NOMO-1 treated with DMSO at 0.1 percent for 48 hours (cell line): ENCODE data around the gene ATRNL1.

Source experiments
- DNase-seq: peaks from one replicate; lab custom pipeline; 2025; ENCODE audit not compliant: unreplicated experiment; lab: John Stamatoyannopoulos, UW

Gene ATRNL1

DNA sequence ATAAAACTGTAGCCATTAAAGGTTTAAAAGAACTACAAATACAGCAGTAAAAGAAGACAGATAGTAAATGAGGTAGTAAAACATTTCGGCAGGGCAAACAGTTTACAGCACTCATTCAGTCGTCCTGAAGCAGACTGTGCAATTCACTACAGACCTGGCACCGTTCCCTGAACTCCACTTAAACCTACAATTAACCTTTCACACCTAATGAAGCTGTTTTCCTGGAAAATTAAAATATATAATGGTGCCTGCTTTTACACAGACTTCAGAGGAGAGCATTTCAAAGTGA lies 844.5 kb downstream of the ATRNL1 start:
- no peak for DNase-seq

DNA sequence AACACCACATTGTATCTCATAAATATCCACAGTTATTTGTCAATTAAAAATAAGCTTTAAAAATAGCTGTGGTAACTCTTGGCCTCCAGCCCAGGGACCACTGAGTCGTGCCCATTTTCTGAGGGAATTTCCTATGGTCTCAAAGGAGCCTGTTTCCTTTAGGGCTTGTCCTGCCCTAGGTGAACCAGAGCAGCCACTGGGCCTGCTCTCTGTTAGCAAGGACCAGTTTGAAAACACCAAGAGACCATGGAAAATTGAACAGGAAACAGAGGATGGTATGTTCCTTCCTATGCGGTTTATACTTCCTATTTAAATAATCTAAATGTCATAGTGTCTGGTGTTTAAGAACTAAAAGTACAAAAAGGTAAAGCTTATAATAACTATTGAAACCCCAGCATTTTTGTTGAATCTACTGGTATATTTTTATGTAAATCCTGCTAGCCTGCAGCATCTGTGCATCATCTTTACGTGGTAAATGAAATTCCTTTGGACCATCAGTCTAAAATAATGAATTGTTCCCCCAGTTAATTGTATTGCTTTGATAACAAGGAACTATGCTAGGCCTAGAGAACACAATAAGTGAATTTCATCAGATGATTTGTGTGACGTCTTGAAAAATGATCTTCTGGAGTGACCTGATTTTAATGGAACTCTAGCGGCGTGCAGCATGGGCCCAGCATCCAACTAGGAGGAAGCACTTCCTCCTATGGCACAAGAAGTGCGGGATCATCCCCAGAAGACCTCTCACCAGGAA lies 846.1 kb downstream of the ATRNL1 start:
- no peak for DNase-seq

DNA sequence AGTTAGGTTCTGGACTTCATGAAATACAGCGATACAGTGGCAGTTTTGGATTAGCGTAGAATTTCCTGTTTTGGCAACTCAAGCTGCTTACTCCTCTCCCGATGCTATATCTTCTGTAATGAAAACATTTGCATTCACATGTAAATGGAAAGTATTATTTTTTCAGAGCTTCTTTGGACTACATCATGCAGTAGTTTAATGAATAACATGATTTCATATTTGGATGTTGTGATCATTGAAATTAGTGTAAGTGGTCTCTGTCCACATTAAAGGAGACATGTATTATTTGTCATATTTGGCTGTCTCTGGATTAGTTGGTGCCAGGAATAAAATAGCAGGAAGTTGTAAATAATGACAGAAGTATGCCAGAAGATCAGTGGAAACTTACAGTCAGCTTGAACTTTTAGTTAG lies 848.2 kb downstream of the ATRNL1 start:
- no peak for DNase-seq

DNA sequence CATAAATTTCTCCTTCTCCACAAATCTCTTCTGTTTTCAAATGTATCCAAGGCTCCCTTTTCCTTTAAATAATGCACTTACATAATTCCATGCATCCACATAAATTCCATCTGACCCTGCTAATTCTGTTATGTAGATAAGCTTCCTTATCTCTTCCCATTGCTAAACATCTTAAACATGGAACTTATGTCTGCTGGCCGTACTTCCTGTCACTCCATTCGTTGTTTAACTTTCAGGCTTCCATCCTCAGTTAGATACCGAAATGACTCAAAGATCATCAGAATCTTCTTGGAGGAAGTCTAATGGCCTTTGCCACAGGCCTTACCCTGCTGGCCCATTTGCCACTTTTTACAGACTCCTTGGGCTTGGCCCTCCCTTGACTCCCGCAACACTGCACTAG lies 848.9 kb downstream of the ATRNL1 start:
- DNase-seq: no peak

DNA sequence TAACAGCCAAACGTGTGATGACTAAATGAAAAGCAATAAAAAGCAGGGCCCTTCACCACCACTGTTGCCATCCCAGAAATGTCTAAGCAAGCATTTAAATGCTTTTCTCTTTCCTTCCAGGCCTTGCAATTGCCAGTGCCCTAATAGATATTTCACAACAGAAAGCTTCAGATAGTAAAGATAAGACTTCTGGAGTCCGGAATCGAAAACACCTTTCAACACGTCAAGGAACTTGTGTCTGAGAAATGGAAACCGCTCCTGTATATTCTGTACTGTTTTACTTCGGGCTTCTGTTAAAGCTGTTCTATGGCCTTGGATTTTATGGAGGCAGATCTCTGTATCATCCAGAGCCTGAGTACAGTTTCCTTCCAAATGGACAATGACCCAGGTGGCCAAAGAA lies 851.4 kb downstream of the ATRNL1 start:
- no peak for DNase-seq

DNA sequence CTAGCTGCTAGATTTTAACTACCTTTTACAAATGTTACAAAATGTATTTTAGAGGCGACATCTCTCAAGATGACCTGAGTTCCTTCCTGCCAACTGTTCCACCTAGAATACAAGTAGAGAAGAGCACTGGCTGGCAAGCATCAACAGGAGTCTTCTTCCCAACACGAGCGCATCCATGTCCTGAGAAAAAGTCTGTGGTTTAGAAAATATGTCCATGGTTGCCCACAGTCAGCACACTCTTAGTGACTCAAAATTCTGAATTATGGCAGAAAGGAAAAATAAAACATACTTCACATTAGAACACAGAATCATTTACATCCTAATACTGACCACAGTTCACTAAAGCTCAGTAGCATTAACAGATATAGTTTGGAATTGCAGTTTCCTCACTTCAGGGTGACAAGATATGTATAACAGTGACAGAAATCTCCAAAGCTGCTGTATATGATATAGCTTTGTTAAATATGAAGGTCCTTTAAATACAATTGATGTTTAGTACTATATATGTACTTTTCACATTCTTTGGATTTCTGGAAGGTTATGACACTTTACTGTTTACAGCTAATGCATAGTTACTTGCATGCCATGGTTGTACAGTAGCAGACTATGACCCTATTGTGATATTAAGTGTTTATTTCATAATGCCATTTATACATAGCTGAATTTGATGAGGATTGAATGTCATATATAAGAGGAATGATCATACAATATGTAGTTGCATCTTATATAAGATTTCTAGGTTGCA lies 852.7 kb downstream of the ATRNL1 start:
- no peak for DNase-seq

DNA sequence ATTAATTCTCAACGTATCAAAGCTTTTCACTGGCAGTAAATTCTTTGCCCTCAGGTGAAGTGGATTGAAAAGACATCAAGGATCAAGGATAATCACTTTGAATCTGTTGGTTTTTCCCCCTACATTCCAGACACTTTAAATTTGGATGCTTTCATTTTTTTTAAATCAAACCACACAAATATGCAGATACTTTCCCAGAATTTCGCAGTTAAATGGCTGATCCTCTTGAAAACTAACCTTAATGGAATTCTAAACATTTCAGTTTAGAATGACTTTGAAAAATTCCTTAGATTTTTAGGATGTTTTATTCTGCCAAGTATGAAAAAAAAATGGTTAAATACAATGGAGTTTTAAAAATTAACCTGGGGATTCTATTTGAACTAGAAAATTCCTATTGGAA lies 853.9 kb downstream of the ATRNL1 start:
- no peak for DNase-seq

DNA sequence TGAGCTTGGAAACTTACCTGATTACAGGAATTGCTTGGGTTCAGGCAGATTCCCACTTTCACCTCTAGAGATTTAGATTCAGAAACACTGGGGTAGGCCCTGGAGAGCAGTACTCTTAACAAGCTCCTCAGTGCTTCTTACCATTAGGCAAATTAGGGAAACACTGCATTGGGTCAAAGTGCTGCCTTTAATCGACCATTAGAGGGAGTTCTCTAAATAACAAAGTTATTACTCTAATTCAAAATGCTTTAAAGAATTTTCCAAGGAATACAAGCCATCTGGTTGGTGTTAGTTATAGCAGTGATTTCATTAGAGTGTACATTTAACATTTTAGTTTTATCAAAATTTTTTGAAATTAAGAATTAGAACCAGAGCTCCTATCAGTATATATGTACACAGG lies 855.3 kb downstream of the ATRNL1 start:
- no peak for DNase-seq

DNA sequence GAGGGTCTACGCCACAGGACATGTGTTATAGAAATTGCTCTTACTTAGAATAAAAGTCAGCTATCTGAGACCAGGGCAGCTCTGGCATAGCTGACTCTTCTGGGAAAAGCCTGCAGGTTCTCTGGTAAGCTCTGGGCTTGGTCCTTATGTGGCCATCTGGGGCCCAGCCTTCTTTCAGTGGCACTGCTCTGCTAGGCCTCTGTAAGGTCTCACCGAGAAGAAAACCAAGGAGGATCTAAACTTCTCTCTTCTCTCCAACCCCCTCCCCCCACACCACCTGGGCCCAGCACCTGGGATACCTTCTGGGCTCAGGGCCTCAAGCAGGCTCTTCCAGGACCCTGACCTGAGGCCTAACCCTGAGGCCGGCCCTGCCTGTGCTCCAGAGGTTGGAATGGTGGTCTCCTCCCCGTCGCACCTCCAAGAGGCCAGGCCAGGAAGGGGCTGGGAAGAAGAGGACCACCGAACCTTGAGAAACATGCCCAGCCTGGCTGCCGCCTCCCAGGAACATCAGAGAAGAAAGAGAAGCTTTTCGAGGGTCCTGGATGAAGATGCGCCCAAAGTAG lies 856.2 kb downstream of the ATRNL1 start:
- no peak for DNase-seq

DNA sequence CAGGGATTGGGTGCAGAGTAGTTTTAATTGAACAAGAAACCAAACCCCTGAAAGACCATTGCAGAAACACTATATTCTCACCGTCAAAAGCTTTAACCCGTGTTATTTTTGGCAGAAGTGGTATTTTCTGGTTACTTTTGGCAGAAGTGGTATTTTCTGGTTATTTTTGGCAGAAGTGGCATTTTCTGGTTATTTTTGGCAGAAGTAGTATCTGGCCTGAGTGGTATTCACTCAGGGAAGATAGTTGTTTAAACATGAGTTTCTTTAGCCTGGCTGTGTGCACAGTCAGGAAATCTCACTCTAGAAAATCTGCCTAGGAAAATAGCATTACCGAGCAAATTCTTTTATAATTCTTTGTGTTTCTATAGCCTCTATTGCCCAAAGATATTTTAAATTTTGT lies 857.2 kb downstream of the ATRNL1 start:
- no peak for DNase-seq

DNA sequence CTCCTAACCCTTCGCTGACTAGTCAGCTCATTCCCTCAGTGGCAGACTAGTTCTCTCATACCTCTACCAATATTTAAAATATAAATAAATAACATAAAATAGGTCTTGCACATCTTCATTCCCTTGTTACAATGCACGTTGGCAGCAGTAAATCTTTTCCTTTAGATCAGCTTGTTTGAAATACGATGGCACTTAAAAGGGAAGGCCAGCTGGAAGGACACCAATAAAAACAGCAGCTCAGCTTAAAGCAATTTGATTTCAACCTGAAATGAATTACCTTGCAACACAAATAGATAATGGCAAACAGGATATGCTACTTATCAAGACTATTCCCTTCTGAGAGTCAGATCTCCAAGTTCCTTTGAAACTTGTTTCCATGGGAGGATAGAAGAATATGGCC lies 858.1 kb downstream of the ATRNL1 start:
- no peak for DNase-seq

DNA sequence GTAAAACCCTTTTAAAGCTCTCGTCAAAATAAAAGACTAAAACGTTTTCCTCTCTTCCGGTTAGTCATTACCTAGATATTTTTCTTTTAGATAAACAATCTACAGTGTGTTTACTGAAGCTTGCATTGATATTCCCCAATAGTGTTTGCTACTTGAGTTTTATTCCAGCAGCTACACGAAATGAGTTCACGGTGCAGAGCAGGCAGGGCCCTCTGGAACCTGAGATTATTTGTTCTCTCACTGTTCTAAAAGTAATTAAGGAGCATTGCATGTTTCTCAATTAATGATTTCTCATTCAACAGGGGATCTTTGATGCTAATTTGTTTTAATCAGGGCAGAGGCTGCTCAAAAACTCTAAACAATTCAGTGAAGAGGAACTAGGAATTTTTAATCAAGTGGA lies 860.1 kb downstream of the ATRNL1 start:
- DNase-seq: no peak

DNA sequence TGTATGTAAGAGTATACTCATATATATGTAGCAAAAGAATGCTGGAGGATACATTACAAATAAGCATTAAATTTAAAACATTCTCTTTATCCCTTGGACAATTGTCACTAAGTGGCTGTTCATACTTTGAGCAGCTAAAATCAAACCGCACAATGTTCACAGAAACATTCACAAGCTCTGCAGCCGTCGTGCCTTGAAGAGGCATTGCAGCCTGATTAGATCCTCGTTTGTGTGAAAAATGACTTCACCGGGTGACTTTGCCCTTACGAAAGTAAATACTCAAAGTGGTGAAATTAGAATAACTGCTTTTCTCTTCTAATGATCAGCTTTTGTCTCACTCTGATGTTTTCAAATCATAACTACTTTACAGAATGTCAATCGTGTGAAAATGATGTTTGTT lies 860.8 kb downstream of the ATRNL1 start:
- no peak for DNase-seq

DNA sequence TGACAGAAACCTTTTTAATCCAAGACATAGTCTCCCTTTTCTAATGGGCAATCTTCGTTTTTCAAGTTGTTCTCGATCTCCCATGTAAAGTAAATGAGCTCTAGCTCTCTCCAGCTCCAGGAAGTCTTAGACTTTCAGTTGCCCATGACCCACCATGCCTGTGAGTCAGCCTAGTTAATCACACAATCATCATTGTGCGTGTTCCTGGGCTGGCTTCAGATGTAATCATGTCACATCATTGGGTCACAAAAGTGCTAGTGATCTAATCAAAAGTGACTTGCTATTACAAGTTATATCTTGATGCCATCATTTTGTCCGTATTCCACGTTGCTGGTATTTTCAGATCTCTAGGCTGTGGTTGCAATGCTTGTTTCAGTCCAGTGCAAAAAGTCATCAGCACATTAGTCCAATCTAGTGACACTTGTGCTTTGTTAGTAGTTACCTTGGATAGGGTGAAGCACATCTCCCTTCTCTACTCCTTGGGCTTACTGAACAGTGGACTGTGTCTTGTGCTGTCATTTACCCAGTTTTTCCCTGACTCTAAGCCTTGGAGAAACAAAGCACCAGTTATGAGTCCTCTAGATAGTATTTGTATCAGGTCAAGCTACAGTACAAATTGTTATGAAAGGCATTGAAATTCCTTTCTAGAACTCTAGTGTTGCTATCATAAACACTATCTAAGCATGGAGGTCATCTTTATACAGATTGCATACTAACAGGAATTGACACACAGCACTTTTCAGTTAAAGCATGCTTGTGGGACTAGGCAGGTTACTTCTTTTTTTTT lies 863.3 kb downstream of the ATRNL1 start:
- no peak for DNase-seq

DNA sequence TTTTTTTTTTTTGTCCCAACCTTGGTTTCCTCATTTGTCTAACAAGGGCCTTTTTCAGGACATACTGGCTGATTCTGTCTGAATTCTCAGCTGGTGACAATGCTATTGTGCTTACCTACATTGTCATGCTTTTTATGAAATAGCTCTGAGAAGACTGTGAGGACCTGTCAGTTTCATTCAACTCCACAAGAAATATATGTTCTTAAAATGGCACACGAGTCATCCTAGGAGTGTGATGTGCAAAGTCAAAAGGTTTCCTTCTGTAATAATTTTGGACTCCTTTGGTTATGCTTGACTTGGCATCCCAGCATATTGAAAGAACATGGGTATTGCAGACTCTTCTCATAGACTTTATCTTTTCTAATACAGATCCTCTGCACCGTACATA lies 863.8 kb downstream of the ATRNL1 start:
- no peak for DNase-seq

DNA sequence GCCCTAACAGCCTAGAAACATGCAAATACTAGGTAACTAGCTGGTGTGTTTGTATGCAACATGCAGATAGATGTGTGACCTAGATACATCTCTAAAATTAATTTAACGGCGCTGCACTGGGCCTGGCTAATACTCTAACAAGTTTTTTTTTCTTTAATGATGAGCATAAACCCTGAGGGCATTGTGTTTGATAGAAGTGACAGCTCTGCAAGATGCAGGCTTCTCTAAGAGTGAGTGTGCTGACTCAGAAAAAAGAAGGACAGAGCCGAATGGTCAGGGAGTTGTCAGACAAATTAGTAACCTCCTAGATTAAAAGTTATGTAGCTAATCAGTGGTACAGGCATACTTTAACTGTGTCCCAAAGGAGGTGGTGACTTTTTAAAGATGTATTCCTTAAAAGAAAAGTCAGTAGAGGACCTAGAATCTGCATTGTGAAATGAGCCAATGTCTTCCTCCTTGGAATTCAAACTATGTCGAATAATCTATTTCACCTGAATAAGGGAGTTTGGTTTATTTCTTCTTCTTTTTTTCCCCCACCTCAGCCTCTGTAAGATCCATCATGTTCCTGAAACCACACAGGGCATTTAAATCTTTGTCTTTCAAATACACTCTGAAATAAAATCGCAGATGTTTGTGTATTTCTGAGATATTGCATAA lies 864.7 kb downstream of the ATRNL1 start:
- no peak for DNase-seq

DNA sequence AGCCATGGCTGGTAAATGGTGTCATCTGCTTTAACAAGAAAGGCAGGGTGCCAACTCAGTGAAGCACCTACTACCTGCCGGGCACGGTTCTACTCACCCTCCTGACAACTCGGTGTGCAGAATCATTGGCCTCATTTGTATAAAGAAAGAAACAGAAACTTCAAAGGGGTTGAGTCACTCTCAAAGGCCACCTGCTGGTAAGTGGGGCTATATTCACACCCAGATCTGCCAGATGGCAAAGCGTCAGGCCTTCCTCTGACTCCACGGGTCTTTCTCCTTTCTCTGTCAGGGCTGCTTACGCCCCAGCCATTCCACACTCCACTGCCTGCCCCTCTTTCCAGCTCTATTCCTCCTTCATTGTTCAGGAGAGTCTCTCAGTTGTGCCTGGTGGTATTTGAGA lies 870.7 kb downstream of the ATRNL1 start:
- no peak for DNase-seq

DNA sequence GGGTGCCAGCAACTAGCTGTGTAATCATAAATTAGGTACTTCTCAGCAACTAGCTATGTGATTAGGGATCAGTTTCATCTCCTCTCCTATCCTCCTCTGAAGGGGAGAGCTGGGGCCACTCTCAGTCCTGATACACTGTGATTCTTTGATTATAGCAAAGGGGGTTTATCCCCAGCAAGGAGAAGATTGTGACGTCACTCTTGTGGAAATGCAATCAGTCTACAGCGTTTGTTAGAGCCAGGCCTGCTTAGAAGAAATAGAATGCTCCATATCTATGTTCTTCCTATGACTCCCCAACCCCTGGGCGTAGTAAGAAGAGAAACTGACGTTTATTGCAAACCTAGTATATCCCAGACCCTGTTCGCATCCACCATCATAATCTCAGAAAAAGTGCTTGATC lies 871.7 kb downstream of the ATRNL1 start:
- no peak for DNase-seq

DNA sequence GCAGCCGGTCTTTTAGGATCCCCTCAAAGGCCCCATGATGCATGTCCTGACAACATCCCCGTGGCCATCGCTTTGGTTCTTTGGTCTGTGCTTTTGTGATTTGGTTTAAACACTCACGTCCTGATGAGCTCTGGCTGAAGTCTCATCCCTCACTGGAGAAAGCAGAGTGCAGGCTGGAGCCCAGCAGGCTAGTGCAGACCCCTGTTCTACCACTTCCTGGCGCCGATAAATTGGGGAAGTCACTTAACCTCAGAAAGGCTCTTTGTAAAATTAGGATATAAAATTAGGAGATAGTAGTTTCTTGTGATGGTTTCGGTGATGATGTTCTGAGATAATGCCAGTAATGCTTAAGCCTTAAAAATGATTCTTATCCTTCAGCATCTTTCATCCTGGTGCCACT lies 872.2 kb downstream of the ATRNL1 start:
- DNase-seq: no peak

DNA sequence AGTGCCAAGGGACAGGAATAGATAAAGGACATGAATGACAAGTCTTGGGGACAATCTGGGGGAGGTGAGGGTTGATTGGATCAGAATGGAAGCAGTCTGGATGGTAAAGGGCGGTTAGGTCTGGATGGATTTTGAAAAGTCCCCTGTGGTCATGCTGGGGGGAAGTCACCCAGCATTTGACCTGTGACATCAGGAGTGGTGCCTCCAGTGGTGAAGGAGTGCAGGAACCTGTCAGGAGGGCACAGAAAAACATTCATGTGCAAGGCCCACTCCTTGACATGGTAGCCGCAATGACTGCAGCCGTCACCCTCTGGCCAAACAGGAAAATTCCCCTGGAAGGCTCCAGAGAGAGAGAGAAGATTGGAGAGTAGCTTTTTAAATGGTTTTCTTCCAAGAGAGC lies 875.1 kb downstream of the ATRNL1 start:
- no peak for DNase-seq

DNA sequence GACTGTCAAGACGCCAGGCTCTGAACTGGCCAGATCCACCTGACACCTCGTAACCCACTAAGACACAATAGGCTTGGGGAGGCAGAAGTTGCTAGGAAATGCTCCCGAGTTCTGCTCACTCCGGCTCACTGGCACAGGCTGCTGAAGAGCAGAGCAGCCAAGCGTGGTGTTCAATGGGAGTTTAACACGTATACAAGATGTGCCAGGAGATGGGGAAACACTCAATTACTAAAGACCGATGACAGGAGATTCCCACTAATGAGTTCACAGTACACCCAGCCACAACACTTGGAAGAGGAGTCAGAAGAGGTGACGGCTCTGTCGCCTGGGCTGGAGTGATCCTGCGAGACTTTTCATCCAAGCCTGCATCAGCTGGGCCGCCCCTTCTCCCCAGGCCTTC lies 876.4 kb downstream of the ATRNL1 start:
- no peak for DNase-seq
